Esophagus squamous epithelium (tissue), 4 donors: ENCODE data around the gene KCNH3.

ENCODE experiments used
- CTCF ChIP-seq, 6 experiments: fragments of 450-650 bp in 4 of 6; fragments of 200-600 bp in 2 of 6; sonication (generic) in 2 of 6; IDR thresholded peaks; one replicate each; pipeline ENCODE4 v1.5.1; 2016 to 2019; ENCODE audit warnings: antibody characterized with exemption in 6 of 6, mild to moderate bottlenecking in 4 of 6, moderate library complexity in 4 of 6
- POLR2A ChIP-seq, 4 donors: fragments of 450-650 bp; IDR thresholded peaks; one replicate each; pipeline ENCODE4 v1.6.1; 2017; ENCODE audit warnings: antibody characterized with exemption in 4 of 4, mild to moderate bottlenecking in 4 of 4, moderate library complexity in 3 of 4

- TF ChIP-seq CTCF (IDR thresholded peaks at IDR 0.05) (no peak), POLR2A (IDR thresholded peaks at IDR 0.05) (no peak)
Measured at GRCh38 chr12:49536526-49537071, 2.2 kb upstream of the KCNH3 start.
